Coronary artery (tissue), 2 donors: ENCODE results near the gene NEUROG1.
A peak's percentile ranks its signal among the peaks of the same experiment; 100 is the strongest.

ENCODE experiments used
- DNase-seq: peaks from one replicate; pipeline ENCODE4 v3.0.0-alpha.2; 2017; ENCODE audit warnings: low spot score
- H3K27ac ChIP-seq, 2 donors: fragments of 200-600 bp; sonication (generic); one replicate each; pipeline ENCODE4 v1.5.1; 2016 to 2019
- H3K4me3 ChIP-seq: fragments of 200-600 bp; sonication (generic); 2 replicates; pipeline ENCODE4 v1.5.1; 2016; ENCODE audit warnings: mild to moderate bottlenecking, moderate library complexity
- CTCF ChIP-seq: fragments of 200-600 bp; sonication (generic); IDR thresholded peaks from one replicate; pipeline ENCODE4 v1.5.1; 2019; ENCODE audit warnings: antibody characterized with exemption

The NEUROG1 gene

GRCh38 chr5:135568923-135569360 lies 33.2 kb upstream of the NEUROG1 start:
- no peak for TF ChIP-seq CTCF
- Histone ChIP-seq H3K4me3 (no peak overlapping the region), H3K27ac (no peak overlapping the region)
- no peak for DNase-seq

GRCh38 chr5:135568246-135568645 lies 32.5 kb upstream of the NEUROG1 start:
- no peak for TF ChIP-seq CTCF
- Histone ChIP-seq H3K4me3 (no peak overlapping the region), H3K27ac (no peak overlapping the region)
- no peak for DNase-seq

GRCh38 chr5:135567661-135568060 lies 31.9 kb upstream of the NEUROG1 start:
- no peak for TF ChIP-seq CTCF
- Histone ChIP-seq H3K27ac (no peak overlapping the region), H3K4me3 (no peak overlapping the region)
- DNase-seq, result no peak

- H3K27ac ChIP-seq, result no peak overlapping the region
- TF ChIP-seq CTCF, result no peak
- no peak for DNase-seq
- H3K4me3 ChIP-seq, result no peak overlapping the region
Measured at GRCh38 chr5:135566422-135567400, 30.9 kb upstream of the NEUROG1 start.

DNA sequence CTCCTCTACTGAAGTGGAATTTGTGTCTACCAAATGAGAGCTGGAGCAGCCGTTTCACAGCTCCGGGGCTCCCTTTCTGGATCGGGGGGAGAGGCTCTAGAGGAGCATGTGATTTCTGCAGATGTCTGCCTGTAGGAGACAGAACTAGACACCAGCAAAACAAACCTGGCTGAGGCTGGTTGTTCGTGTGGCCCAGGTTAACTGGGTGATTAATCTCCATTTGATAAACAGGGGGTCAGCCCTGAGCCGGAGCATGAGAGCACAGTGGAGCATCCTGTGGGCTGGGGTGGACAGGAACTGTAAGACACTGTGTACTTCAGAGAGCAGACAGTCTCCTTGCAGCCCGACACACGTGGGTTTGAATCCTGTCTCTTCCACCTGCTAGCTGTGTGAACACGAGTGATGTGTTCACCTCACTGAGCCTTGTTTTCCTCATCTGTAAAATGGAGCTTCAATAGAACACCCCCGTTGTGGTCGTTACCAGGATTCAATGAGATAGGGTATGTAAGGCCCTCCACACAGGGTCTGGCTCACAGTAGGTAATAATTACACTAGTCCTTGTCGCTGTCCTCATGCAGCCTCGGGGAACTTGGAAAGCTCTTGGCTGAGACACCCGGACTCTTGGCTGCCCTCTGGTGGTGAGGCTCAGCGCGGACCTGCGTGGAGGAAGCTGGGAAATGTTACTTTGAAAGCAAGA lies 30.1 kb upstream of the NEUROG1 start:
- H3K27ac ChIP-seq, result no peak overlapping the region
- TF ChIP-seq CTCF, result peak; percentile 67
- H3K4me3 ChIP-seq, result no peak overlapping the region
- no peak for DNase-seq

DNA sequence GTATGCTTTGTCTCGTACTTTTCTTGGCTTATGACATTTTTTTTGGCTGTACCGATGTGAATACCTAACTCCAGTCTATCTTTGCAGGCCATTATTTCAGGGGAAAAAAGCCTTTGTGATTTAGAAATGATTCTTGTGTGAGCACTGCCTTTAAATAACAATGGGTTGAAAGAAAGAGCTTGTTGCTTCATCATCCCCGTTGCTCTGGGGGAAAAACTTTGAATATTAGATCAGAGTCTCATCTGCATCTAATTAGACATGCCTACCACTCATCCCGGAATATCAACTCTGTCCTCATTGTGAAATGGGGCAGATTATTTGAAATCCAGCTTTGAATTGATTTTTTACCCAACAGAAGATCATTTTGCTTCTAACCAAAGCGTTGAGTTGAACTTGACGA lies 29.5 kb upstream of the NEUROG1 start:
- Histone ChIP-seq H3K27ac (no peak overlapping the region), H3K4me3 (no peak overlapping the region)
- no peak for DNase-seq
- no peak for TF ChIP-seq CTCF
